HG02884 (cell line): ENCODE data around the gene TMEM47.

ENCODE experiments used
- ATAC-seq: cut with Tn5 transposase; IDR thresholded peaks from one replicate; pipeline ENCODE4 v1.9.1; 2021; ENCODE audit warnings: mild to moderate bottlenecking, moderate library complexity; ENCODE audit not compliant: unreplicated experiment

The TMEM47 gene

DNA sequence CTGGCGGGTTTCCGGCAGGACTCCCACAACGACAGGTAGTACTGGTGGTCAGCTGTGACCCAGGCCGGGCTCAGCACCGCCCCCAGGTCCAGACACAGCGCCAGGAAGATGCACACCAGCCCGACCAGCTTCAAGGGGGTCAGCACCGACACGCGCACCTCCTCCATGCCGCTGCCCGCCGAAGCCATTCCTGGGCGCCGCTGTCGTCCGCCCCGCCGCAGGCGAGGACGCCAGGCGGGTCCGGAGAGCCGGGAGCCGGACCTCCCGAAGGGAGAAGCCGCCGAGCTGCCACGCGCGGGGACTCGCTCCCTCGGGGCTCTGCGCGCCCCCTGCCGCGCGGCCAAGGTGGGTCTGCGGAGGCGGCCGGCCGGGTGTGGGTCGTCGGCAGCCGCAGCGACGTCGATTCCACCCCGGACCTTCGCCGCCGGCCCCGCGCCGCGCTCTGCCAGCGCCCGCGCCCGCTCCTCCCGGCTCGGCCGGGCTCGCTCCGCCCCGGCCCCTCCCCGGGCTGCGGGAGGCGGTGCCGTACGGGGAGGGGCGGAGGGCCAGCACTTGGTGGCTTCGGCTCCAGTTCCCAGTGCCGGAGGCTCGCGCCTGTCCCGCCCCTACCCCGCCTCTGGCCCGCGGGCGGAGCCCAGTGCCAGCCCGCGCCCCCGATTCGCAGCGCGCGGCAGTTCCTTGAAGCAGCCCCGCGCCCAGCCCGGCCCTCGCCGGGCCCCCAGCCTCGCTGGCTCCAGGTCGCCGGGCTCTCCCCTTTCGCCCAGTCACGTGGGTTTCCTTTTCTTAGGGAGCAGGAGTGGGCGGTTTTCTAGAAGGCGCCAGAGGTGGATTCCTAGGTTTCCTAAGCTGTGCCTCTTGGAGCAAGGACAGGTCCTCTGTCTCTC is at the start of gene TMEM47:
Gene TMEM47 (minus strand): TSS at position 444 of the 884 bp plus-strand sequence. CDS start 256 bp downstream, at position 188.
- ATAC-seq, result no peak

DNA sequence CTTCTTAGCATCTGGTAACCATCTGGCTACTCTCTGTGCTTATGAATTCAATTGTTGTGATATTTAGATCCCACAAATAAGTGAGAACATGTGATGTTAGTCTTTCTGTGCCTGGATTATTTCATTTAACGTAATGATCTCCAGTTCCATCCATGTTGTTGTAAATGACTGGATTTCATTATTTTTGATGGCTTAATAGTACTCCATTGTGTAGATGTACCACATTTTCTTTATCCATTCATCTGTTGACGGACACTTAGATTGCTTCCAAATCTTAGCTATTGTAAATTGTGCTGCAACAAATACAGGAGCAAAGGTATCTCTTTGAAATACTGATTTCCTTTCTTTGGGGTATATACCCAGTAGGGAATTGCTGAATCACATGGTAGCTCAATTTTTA is 30.0 kb upstream of the TMEM47 start:
- ATAC-seq, result no peak

DNA sequence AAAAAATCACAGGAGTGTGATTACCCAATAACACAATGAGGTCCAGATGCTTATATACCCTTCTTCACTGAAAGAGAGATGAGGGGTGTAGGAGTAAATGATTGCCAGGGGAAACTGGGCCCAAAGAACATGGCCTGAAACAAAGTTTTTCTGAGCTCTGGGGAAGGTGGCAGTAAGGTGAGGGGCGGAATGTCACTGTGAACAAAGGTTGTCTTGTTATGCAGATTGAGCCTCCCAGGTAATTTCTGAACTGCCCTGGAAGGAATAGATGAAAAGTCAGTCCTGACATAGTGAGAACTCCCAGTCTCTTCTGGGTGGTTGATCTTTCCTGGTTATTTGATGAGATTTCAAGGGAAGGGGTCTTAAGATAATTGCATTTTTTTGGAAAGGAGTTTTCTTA is 2.5 kb upstream of the TMEM47 start:
- no peak for ATAC-seq

DNA sequence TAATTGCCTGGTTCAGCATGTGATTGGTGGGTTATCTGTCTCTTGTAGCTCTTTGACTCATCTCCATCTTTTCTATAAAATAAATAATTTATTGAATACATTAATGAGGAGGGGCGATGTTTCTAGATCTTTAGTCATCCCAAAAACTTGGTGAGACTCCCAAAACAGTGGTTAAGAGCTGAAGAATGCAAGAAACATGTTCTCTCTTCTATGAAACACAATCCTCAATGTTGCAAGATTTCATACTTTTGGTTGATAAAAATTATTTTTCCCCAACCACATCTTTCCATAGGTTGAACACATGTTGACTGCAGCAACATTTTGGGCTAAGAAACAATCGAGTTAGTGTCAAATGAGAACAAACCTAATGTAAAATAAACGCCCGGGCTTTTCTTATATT is 1.2 kb upstream of the TMEM47 start:
- no peak for ATAC-seq

DNA sequence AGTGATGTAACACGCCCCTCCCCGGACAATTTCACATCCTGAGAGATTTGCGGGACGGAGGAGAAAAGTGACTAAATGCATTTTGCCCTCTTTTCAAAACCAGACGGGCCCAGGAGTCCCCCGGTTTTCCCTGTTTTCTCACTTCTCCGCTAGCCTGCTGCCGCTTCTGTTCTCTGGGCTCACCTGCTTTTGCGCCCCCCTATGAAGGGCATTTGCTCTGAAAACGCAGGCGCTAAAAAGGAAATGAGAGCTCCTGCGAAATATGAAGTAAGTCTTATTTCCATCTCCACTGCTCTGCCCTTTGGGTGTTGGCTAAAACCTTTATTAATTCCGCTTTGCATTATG is 613 bp upstream of the TMEM47 start:
- ATAC-seq, result no peak

DNA sequence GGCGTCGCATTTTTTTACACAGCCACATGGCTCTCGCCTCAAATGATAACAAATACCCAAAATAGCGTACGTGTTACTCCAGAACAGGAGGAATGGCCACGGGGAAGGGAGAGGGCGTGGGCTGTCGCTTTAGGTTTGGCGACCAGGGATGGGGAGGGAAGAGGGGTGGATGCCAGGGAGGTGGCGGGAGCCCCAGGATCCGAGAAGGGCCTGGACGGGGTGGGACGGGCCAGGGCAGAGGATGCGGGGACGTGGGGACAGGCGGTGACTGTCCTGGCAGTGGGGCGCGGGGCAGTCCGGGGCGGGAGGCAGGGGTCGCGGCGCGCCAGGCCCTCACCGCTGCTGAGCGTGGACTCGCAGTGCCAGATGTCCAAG is 631 bp downstream of the TMEM47 start:
- no peak for ATAC-seq

DNA sequence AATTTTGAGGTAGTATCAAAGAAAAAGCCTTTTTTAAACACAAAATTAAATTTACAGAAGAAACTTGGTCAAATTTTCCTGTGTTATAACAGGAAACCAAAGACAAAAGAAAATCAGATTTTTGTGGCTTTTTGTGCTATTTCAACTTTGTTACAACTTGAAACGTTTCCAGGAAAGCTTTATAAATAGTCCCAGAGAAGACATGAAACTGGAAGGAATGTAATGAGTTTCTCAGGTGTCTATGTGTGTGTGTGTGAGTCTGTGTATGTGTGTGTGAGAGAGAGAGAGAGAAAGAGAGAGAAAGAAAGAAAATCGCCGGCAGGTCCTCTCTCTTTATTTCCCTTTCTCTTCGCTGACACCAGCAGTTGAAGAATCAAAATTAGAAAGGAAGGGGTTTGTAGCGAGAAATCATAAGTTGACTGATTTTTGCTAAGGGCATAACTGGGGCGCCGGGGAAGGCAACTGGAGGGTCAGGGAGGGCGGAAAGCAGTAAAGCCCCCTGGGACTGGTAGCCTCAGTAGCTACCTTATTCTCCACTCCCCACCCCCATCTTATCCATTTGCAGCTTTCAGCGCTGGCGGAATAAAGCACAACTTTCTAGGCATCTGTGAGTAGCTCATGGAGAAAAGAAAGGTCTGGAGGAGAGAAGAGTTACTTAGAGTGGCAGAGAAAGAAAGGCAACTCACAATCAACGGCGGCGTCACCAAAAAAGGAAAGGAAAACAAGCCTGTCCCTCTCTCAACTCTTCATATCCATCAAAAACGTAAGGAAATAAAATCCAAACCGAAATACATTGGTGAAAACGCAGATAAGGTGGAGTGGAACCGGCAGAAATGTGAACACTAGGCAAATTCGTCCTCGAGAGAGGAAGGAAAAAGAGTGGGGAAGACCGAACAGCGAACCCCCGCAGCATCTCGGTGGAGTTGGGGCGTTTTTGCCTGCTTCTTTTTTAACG is 1.3 kb downstream of the TMEM47 start:
- ATAC-seq, result no peak

DNA sequence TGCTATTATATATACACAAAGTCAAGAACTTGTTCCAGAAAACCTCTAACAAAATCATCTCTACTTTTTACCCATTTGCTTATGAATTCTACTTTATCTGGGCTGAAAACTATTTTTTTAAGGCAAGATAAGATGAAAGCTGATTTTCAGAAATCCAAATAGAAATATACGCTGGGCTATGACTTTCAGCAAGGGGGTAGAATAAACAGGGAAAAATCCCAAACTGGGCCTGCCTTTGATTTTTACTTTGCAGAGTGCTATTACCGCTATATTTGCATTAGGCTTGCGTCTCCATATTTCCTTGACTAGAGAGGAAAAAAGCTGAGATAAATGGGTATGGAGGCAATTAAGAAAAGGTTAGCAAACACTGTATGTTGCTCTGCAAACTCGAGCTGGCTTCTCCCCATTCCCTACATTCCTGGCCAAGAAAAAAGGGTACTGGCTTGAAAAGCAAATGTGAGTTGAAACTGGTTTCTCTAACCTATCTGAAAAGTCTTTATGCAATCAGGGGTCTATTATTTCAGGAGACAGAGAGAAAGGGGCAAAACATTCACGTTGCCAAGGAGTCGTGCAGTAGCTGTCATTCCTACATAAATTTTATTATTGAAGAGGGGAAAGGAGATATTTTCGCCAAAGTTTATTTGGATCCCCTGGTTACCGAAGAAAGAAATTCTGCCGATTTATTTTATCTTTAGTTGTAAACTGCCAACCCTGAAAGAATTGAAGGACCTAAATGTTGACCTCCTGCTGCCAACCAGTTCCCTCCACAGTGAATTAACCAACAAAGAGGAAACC is 2.2 kb downstream of the TMEM47 start:
- no peak for ATAC-seq

DNA sequence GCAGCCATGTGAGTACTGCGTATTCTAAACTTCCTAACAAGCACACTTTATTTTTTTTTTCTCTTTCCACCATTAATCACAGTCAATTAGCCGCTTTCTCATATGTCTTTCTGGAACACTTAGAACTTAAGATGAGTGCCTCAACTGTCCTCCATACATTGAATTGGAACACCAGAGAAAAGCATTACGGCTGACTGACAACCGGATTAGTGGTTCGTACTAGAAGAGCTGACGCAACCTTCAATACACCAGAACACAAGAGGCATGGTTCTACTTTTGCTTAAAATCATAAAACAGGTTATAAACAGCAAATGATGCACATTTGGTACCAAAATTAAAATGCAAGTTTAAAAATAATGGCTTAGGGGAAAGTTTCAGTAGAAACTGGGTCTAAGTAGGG is 3.3 kb downstream of the TMEM47 start:
- ATAC-seq, result no peak

DNA sequence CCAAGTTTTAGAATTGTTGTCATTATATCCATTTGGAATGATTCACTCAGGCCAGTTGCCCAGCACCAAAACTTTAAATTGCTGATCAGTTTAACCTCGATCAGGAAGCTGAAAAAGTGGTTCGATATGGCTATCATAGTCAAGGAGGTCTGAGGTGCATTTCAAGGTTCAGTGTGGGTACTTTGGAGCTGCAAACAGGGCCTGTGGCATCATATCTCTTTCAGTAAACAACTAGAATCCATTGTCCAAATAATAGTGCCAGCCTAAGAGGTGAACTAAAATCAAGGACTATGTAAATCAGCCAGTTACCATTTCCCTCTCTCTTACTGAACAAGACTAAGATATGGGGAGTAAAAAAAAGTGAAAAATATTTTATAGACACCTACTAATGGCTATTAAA is 14.2 kb downstream of the TMEM47 start:
- ATAC-seq, result no peak

DNA sequence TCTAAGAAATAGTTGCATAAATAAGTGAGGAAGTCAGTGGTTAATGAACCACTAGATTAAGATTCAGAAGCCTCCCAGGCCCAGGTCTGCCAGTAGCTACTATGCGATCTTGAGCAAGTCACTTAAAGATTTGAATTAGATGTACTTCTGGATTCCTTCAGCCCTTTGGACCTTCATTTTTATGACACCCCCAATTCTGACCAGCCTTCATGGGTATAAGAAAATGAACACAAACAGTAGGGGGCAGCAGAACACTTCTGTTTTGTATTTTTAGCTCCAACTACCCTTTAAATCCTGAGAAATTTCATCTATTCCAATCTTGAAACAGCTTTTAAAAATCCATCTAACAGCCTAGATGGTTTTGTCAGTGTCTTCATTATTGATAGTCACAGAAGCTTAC is 19.0 kb downstream of the TMEM47 start:
- ATAC-seq, result no peak

DNA sequence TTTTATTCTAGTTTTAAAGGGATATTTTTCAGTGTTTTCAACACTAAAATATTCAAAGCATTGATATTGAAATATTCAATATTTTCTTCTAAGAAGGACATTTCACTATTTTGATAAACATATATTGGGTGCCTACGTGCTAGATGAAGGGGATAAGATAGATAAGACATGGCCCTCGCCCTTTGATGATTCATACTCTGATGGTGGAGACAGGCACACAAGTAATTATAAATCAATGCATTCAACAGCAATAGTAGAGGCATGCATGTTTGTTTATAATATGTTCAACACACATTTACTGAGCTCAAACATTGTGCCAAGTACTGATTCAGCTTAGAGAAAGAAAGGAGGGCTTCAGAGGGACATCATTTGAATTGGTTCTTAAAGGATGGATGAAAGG is 22.7 kb downstream of the TMEM47 start:
- no peak for ATAC-seq

DNA sequence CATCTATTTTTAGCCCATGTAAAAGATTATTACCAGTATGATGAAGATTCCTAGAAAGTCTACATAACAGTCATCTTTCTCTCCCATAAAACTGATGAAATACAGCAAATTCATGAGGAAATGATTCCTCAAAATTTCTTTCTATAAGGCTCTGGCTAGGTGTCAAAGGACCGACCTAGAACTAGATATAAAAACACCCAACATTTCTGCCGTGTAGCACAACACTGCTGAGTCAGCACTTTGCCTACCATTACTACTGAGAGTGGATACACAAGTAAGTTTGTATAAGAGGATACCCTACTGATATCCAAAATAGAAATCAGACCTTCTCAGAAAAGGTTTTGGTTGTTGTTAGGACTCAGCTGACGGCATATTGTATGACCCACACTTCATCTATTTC is 24.7 kb downstream of the TMEM47 start:
- ATAC-seq, result no peak

DNA sequence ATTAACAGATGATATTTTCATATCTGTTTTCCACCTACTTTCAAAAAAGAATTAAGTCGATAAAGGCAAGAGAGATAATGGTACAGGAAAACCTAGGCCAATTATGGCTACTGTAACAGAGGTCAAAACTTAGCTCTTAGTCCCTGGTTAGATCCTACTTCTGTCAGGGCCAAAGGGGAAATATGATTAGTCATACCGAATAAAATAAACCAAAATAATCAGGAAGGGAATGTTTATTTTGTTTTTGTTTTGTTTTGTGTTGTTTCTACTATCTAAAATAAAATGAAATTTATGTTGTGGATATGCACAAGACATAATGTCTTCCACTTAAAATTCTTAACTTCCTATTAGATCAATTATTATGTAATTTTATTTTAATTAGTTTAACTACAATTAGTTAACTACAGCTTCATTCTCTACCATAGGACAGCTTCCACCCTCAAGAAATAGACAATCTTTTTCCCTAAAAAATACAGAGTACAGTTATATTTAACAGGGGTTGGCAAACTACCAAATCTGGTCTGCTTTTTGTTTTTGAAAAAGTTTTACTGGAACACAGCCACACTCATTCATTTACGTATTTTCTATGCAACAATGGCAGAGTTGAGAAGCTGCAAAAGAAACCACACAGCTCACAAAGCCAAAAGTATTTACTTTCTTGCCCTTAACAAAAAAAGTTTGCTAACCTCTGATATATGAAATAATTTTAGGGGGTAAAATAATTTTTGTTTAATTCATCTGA is 25.4 kb downstream of the TMEM47 start:
- ATAC-seq, result no peak

DNA sequence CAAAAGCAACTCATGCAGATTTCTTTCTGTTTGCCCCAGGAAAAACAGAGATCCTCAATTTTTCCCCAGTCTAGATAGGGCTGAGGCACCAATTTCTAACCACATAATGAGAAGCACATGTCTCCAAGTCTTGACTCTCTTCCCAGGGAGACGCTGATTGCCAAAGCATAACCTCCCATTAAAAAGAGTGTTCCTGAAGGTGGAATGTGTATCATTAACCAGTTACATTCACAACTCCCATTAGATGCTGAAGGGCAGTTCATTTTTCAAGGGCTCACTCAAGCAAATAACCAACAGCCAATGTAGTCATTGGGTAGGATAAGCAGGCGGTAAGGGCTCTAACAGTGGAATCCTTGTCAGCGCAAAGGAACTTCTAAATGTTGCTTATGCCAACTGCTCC is 27.5 kb downstream of the TMEM47 start:
- ATAC-seq, result no peak

DNA sequence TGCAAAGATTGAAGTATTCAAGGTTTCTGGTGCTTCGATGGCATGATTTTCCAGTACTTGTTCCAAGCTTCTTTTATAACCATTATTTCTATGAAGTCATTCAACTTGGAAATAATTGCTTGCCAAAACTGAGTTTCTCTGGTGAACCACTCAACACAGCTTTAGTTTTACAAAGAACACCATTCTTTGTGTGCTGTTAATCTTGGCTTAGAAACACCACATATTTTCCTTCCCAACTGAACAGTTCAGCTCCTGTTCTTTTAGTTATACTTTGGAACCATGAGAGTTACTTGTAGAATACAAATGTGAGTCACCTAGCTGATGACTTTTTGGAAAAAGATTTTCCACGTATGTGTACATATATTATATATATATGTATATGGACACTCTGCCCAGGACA is 32.7 kb downstream of the TMEM47 start:
- no peak for ATAC-seq

DNA sequence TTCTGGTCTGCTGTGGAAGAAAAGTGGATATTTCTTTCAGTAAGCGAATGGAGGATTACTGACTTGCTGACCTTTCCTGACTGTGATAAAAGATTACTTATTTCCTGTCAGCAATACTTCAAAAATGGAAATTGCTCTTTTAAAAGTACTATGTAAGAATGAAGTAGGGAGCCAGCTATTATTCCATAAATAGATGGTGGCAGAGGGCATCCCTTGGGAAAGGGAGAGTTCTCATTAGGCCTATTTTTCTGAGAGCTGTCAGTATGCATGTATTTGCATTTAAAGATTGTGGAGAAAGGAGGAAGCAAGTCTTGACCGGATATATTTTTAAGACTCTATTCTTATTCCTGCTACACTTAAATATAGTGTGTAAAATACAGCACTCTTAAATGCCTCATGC is 37.2 kb downstream of the TMEM47 start:
- no peak for ATAC-seq

DNA sequence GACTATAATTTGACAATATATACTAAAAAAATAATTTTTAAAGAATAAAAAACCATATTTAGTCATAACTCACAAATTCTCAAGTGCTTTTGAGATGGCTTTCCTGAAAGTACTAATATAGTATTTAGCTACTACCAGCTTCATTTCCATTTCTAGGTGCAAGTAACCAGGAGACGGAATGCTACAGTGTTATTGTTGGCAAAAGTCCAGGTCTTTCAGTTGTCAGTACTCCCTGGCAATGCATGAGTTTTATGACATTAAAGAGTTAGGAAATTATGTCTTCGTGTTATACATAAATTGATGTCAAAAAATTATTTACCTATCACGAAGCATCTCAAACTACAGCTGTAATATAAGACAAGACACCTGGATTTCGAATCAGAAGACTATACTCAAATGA is 45.0 kb downstream of the TMEM47 start:
- no peak for ATAC-seq

DNA sequence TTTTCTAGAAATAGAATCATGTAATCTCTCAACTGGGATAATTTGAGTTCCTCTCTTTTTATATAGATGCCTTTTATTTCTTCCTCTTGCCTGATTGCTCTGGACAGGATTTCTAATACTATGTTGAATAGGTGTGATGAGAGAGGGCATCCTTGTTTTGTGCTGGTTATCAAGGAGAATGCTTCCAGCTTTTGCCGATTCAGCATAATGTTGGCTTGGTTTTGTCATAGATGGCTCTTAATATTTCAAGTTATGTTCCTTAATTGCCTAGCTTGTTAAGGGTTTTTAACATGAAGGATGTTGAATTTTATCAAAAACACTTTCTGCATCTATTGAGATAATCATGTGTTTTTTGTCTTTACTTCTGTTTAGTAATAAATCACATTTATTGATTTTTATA is 58.7 kb downstream of the TMEM47 start:
- ATAC-seq, result no peak

DNA sequence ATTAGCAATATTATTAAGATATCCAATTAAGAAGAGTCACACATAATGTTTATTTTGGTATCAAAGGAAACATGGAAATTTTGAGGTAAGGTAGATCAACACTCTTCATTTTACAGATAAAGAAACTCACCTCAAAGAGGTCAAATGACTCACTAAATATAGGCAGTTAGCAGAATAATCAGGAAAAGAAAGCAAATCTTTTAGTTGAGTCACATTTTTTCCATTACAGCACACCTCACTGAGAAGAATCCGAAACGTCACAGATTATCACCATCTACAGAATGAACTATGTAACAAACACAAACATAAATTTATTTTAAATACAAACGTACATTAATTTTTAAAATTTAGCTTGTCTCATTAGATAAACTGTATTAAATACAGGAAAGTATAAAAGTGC is 70.1 kb downstream of the TMEM47 start:
- ATAC-seq, result no peak
